SK-N-SH treated with all-trans-retinoic acid at 6 μM for 48 hours (cell line): ENCODE results near the gene ITGBL1.

Experiments used
- ATAC-seq: fragments of 200-7000 bp; cut with Tn5 transposase; 3 replicates; pipeline ENCODE4 v1.9.1; 2020; ENCODE audit warnings: mild to moderate bottlenecking, moderate library complexity
- ARNTL ChIP-seq: fragments of 450-650 bp; formaldehyde crosslinking; IDR thresholded peaks from 2 replicates; pipeline ENCODE4 v1.5.0; 2020; ENCODE audit warnings: low read depth, mild to moderate bottlenecking, moderate library complexity, borderline replicate concordance
- BACH2 ChIP-seq: fragments of 250-450 bp; sonication (Bioruptor Pico); IDR thresholded peaks from 2 replicates; pipeline ENCODE4 v1.9.0; 2021; ENCODE audit warnings: mild to moderate bottlenecking, borderline replicate concordance
- CREB5 ChIP-seq: fragments of 250-450 bp; sonication (Bioruptor Pico); IDR thresholded peaks from 2 replicates; pipeline ENCODE4 v1.5.1; 2020; ENCODE audit warnings: low read depth, mild to moderate bottlenecking, moderate library complexity
- CSDC2 ChIP-seq: fragments of 250-450 bp; sonication (Bioruptor Pico); IDR thresholded peaks from 2 replicates; pipeline ENCODE4 v1.5.0; 2020; ENCODE audit warnings: mild to moderate bottlenecking, moderate library complexity
- CSRNP3 ChIP-seq: fragments of 250-450 bp; sonication (Bioruptor Pico); IDR thresholded peaks from 2 replicates; pipeline ENCODE4 v1.5.1; 2021; ENCODE audit warnings: mild to moderate bottlenecking, moderate library complexity
- ESRRG ChIP-seq: fragments of 250-450 bp; sonication (Bioruptor Pico); IDR thresholded peaks from 2 replicates; pipeline ENCODE4 v1.6.1; 2021; ENCODE audit warnings: mild to moderate bottlenecking
- GLIS3 ChIP-seq: fragments of 250-450 bp; sonication (Bioruptor Pico); IDR thresholded peaks from 2 replicates; pipeline ENCODE4 v1.5.0; 2020; ENCODE audit warnings: mild to moderate bottlenecking, moderate library complexity
- ISL1 ChIP-seq: fragments of 250-450 bp; sonication (Bioruptor Pico); IDR thresholded peaks from 2 replicates; pipeline ENCODE4 v2.1.2; 2022; ENCODE audit warnings: mild to moderate bottlenecking, moderate library complexity
- OSR1 ChIP-seq: fragments of 250-450 bp; sonication (Bioruptor Pico); IDR thresholded peaks from 2 replicates; pipeline ENCODE4 v1.8.0; 2022; ENCODE audit warnings: moderate library complexity, mild to moderate bottlenecking, inconsistent platforms
- PATZ1 ChIP-seq: fragments of 250-450 bp; sonication (Bioruptor Pico); IDR thresholded peaks from 2 replicates; pipeline ENCODE4 v1.8.0; 2020; ENCODE audit warnings: mild to moderate bottlenecking, moderate library complexity, borderline replicate concordance
- POU6F1 ChIP-seq: fragments of 250-450 bp; sonication (Bioruptor Pico); IDR thresholded peaks from 2 replicates; pipeline ENCODE4 v1.8.0; 2021; ENCODE audit warnings: low read depth, mild to moderate bottlenecking, moderate library complexity, borderline replicate concordance
- PPARA ChIP-seq: fragments of 250-450 bp; sonication (Bioruptor Pico); IDR thresholded peaks from 2 replicates; pipeline ENCODE4 v1.5.0; 2020; ENCODE audit warnings: mild to moderate bottlenecking, borderline replicate concordance
- RARB ChIP-seq: fragments of 250-450 bp; sonication (Bioruptor Pico); IDR thresholded peaks from 2 replicates; pipeline ENCODE4 v1.8.0; 2021; ENCODE audit warnings: mild to moderate bottlenecking, moderate library complexity
- SNAI2 ChIP-seq: fragments of 250-450 bp; sonication (Bioruptor Pico); IDR thresholded peaks from 2 replicates; pipeline ENCODE4 v1.5.0; 2020; ENCODE audit warnings: mild to moderate bottlenecking, moderate library complexity
- TCF4 ChIP-seq: fragments of 250-450 bp; sonication (Bioruptor Pico); IDR thresholded peaks from 2 replicates; pipeline ENCODE4 v1.8.0; 2021; ENCODE audit warnings: mild to moderate bottlenecking, moderate library complexity, borderline replicate concordance
- TOX ChIP-seq: fragments of 250-450 bp; sonication (Bioruptor Pico); IDR thresholded peaks from 2 replicates; pipeline ENCODE4 v1.8.0; 2021; ENCODE audit warnings: mild to moderate bottlenecking, moderate library complexity, borderline replicate concordance
- TSHZ2 ChIP-seq: fragments of 250-450 bp; sonication (Bioruptor Pico); IDR thresholded peaks from 2 replicates; pipeline ENCODE4 v1.5.0; 2020; ENCODE audit warnings: mild to moderate bottlenecking, moderate library complexity
- ZC3H10 ChIP-seq: fragments of 250-450 bp; sonication (Bioruptor Pico); IDR thresholded peaks from 2 replicates; pipeline ENCODE4 v1.5.1; 2021; ENCODE audit warnings: mild to moderate bottlenecking, moderate library complexity
- ZFP3 ChIP-seq: fragments of 250-450 bp; sonication (Bioruptor Pico); IDR thresholded peaks from 2 replicates; pipeline ENCODE4 v1.5.0; 2020; ENCODE audit warnings: mild to moderate bottlenecking, moderate library complexity
- ZNF565 ChIP-seq: fragments of 450-650 bp; formaldehyde crosslinking; conservative IDR thresholded peaks from 2 replicates; pipeline ENCODE4 v1.5.0; 2020; ENCODE audit warnings: low read depth, mild to moderate bottlenecking, moderate library complexity
- ZNF70 ChIP-seq: fragments of 450-650 bp; formaldehyde crosslinking; IDR thresholded peaks from 2 replicates; pipeline ENCODE4 v1.5.0; 2020; ENCODE audit warnings: mild to moderate bottlenecking, moderate library complexity
- ZNF8 ChIP-seq: fragments of 450-650 bp; formaldehyde crosslinking; IDR thresholded peaks from 2 replicates; pipeline ENCODE4 v1.5.0; 2020; ENCODE audit warnings: mild to moderate bottlenecking, moderate library complexity

The ITGBL1 gene

GRCh38 chr13:101640788-101641400 is 188.4 kb downstream of the ITGBL1 start:
- TF ChIP-seq ZNF565 (no peak), ZNF70 (CRISPR knock-in tag) (no peak), TOX (CRISPR knock-in tag) (no peak), ISL1 (peak; percentile 78), ARNTL (CRISPR knock-in tag) (no peak), SNAI2 (CRISPR knock-in tag) (no peak), CSDC2 (CRISPR knock-in tag) (no peak), PATZ1 (CRISPR knock-in tag) (no peak)
- TF ChIP-seq, all 23 proteins: peak for 1
- peak; percentile 93 for ATAC-seq

- no peak for ATAC-seq
- TF ChIP-seq TOX (CRISPR knock-in tag) = no peak
- no peak for TF ChIP-seq TCF4 (CRISPR knock-in tag)
Measured at GRCh38 chr13:101645871-101646270, 193.4 kb downstream of the ITGBL1 start.

- no peak for ATAC-seq
Measured at GRCh38 chr13:101647760-101648159, 195.3 kb downstream of the ITGBL1 start.

GRCh38 chr13:101648766-101649487 is 196.5 kb downstream of the ITGBL1 start:
- TF ChIP-seq OSR1 (CRISPR knock-in tag) (no peak), SNAI2 (CRISPR knock-in tag) (no peak), CSRNP3 (CRISPR knock-in tag) (no peak), ISL1 (no peak), PPARA (CRISPR knock-in tag) (no peak), CSDC2 (CRISPR knock-in tag) (no peak), ZNF565 (no peak), ZC3H10 (CRISPR knock-in tag) (no peak), POU6F1 (CRISPR knock-in tag) (no peak), PATZ1 (CRISPR knock-in tag) (no peak), ESRRG (no peak), TCF4 (CRISPR knock-in tag) (no peak), TSHZ2 (CRISPR knock-in tag) (no peak), ZFP3 (no peak), ZNF70 (CRISPR knock-in tag) (no peak), GLIS3 (CRISPR knock-in tag) (no peak), BACH2 (no peak), RARB (CRISPR knock-in tag) (no peak), ZNF8 (CRISPR knock-in tag) (no peak)

More at GRCh38 chr13:101647760-101648159, 195.3 kb downstream of the ITGBL1 start:
- no peak for TF ChIP-seq CREB5 (CRISPR knock-in tag)

More at GRCh38 chr13:101648766-101649487, 196.5 kb downstream of the ITGBL1 start:
- no peak for ATAC-seq
